Left colon (tissue), 2 donors: Measurements from ENCODE around the gene PTH2. TPM values are rescaled to one million over a fixed set of nuclear protein-coding genes. Genes with fewer than 3 reads are reported as not detected.

Experiments
- ATAC-seq: fragments of 200-7000 bp; cut with Tn5 transposase; one replicate; pipeline ENCODE4 v1.9.1; 2020; ENCODE audit warnings: mild to moderate bottlenecking, moderate library complexity
- DNase-seq, 2 donors: peaks; one replicate each; pipeline ENCODE4 v3.0.0-alpha.2; 2020
- intact Hi-C, 2 donors: fragments of 100-400 bp; cut with DNase I in 1 of 2; cut with micrococcal nuclease in 1 of 2; formaldehyde crosslinking; loops; one replicate each; pipeline versions ENCODE4 v1.11.2 to v1.14.0; 2022; cut with DNase I, micrococcal nuclease
- total RNA-seq, 2 donors: library from RNA; stranded (reverse); fragmentation: NEBNext Ultra II Directional; extraction: Animal tissue kit (Norgen Biotek cat#: 25700); gene quantifications; one replicate each; pipeline ENCODE4 v1.2.1, GENCODE V29; 2021
- donor health status: DM: no; HTN: no; CAD: no.
- donor health status: DM: yes; HTN: yes; CAD: no.

PTH2 gene
- total RNA-seq, 2 donors from 2014 or later = not detected

- ATAC-seq (no peak), DNase-seq (no peak)
- intact Hi-C loops = no loop called here
Observed at GRCh38 chr19:49421878-49422202, 1.4 kb downstream of the PTH2 start.

- intact Hi-C loops = no loop called here
- DNase-seq (peak in 1 of 2 donors; percentile 64), ATAC-seq (peak; percentile 86)
Observed at GRCh38 chr19:49421039-49421877, 2.0 kb downstream of the PTH2 start.

GRCh38 chr19:49420227-49420626 is 3.0 kb downstream of the PTH2 start:
- ATAC-seq (no peak), DNase-seq (no peak)
- intact Hi-C loops = no loop called here

DNA sequence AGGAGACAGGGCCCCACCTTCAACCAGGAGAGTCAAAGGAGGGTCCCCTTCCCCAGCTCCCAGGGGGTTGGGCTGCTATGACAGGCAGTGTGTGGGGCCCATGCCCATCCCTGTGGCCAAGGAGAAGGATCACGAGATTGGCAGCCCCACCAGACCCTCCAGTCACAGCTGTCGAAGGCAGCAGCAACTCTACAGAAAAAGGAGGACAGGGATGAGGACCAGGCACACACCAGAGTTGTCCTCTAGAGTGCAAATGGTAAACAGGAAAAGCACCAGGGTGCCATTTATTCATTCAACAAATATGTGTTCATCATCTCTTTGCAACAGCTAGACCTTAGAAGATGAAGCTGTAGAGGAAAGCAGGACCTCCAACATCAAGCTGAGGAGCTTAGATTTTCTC is 4.1 kb downstream of the PTH2 start:
- no peak for ATAC-seq
- no peak for DNase-seq
- intact Hi-C loops = no loop called here

- intact Hi-C loops = no loop called here
- DNase-seq (no peak), ATAC-seq (no peak)
Observed at GRCh38 chr19:49418511-49418910, 4.7 kb downstream of the PTH2 start.

DNA sequence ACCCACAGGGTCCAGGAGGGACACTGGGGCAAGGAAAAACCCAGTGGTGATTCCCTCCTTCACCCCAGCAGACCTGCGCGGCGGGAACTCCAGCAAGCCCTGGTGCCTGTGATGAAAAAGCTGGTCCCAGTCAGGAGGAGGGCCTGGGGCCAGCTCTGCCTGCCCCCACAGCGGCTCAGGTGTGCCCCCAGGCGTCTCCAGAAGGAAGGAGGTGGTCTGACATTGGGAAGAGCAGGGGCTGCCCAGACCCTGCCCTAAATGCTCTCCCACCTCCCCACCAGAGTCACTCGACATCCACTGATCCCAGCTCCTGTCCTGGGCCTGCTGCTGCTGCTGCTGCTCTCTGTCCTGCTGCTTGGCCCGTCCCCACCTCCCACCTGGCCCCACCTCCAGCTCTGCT is 6.2 kb downstream of the PTH2 start:
- ATAC-seq = no peak
- DNase-seq = no peak
- intact Hi-C loops = no loop called here

DNA sequence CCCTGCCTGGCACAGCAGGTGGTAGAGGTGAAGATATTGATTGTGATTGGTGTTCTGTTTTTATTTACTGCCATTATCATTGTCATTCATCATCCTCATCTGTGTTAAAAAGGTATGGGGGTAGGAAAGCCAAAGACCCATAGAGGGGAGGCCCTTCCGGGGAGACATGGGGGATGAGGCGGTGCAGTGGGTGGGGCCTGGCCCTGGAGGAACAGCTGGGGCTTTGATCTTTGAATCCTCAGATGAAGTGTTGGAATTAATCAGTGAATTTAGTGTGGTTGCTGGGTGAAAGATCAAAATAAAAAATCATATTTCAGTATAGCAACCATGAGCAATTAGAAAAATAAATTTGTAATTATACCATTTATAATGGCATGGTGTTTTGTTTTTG is 7.4 kb downstream of the PTH2 start:
- DNase-seq (no peak), ATAC-seq (no peak)
- intact Hi-C loops = no loop called here

- intact Hi-C loops = no loop called here
Observed at GRCh38 chr19:49415102-49415809, 8.0 kb downstream of the PTH2 start.

GRCh38 chr19:49414256-49414655 is 9.0 kb downstream of the PTH2 start:
- no peak for ATAC-seq
- no peak for DNase-seq
- intact Hi-C loops = no loop called here

More at GRCh38 chr19:49415102-49415809, 8.0 kb downstream of the PTH2 start:
- DNase-seq (no peak), ATAC-seq (no peak)

DNA sequence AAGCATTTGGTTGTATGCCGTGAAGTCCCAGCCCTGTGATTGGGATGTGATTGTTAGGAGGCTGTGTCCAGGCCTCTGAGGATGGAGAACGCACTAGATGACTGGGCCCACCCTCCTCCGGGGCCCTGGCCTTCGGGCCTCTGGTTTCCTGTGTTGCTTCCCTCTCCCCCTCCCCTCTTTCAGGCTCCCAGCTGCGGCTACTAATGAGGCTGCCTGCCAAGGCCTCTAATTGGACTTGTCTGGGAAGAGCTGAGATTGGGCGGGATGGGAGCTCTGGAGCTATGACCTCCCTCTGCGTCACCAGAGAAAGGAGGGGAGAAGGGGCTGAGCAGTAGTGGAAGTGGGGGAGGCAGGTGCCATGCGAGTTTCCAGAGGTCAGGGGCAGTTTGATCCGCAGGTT is 9.9 kb downstream of the PTH2 start:
- intact Hi-C loops = no loop called here
- no peak for DNase-seq
- ATAC-seq = no peak

DNA sequence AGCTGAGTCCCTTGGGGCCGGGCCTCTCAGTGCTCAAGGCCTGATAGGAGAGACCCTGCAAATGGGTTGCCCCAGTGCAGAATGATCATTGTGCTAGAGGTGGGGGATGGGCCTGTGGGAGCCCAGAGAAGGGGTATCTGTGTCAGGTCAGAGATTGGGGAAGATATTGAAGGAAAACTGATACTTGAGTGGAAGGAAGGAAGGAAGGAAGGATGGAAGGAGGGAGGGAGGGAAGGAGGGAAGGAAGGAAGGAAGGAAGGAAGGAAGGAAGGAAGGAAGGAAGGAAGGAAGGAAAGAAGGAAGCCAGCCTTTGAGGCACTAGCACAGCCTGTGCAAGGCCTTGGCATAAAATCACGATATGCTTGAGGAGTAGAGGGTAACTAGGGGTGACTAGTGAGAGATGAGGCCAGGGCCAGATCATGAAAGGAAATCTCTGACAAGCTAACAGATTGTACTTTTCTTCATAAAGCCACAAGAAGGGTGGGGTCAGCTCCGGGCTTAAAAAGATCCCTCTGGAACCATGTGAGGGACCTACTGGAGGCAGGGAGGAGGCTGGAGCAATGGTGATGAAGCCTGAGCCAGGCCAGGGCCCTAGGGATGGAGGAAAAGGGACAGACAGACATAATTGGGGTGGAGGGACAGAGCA is 11.4 kb downstream of the PTH2 start:
- DNase-seq (no peak), ATAC-seq (no peak)
- intact Hi-C loops = no loop called here

- peak; percentile 52 for ATAC-seq
- intact Hi-C loops = no loop called here
- no peak for DNase-seq
Observed at GRCh38 chr19:49409441-49410029, 13.7 kb downstream of the PTH2 start.

DNA sequence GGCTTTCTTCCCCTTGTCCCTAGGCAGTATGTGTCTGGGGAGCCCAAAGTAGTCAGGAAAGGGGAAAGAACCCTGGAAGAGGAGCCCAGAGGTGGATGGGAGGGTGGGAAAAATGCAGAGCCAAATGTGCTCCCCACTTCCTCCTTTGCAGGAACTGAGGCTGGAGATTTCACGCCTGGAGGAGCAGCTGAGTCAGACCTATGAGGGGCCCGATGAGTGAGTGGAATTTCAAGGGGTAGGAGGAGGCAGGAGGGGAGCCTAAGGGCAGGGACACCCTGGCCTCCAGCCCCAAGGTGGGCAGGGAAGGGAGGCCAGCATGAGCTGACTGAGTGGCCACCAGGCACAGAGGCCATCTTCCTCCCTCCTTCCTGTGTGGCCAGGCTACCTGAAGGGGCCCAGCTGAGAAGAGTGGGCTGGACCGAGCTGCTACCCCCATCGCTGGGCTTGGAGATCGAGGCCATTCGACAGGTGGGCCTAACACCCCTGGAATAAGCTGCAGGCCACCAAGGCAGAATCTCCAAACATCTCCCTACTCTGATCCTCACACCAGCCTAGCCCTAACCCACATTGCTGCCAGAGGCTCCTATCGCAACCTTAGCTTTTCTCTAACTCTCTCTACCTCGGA is 14.3 kb downstream of the PTH2 start:
- DNase-seq (no peak), ATAC-seq (no peak)
- intact Hi-C loops = no loop called here

GRCh38 chr19:49407482-49408015 is 15.7 kb downstream of the PTH2 start:
- DNase-seq (no peak), ATAC-seq (no peak)
- intact Hi-C loops = no loop called here

GRCh38 chr19:49407079-49407478 is 16.2 kb downstream of the PTH2 start:
- DNase-seq (no peak), ATAC-seq (no peak)
- intact Hi-C loops = no loop called here

DNA sequence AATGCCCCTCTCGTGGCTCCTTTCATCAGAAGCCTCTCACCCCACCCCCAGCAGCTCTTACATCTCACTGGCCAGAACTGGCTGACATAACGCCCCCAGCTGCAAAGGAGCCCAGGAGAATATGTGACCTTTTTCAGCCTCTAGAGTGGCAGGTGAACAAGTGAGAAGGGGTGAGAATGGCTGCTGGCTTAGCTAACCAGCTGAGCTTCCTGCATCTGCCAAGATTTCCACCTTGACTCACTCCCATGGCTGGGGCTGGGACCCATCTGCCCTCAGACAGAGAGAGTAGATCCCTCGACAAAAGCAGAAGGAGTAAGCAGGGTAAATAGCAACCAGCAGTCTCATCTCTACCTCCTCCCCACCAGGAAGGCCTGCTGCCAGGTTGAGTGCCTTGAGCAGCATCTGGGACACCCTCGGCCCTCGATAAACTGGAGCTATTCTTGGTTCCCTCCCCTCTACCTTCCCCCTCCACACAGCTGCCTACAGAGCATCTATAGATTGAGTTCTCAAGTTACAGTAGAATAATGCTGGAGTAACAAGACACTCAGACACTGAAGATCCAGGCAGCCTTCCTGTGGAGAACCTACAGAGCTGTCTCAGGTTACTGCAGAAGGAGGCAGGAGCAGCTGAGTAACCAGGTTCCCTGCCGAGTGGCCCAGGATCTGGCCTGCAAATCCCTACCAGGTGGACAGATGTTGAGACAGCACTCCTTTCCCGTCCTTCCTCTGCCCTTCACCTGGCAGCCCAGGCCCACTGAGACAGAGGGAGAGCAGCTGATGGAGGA is 19.6 kb downstream of the PTH2 start:
- intact Hi-C loops = no loop called here
- no peak for ATAC-seq

GRCh38 chr19:49400029-49400428 is 23.2 kb downstream of the PTH2 start:
- DNase-seq (no peak), ATAC-seq (no peak)
- intact Hi-C loops = no loop called here

More for the DNA sequence above, 19.6 kb downstream of the PTH2 start:
- no peak for DNase-seq

DNA sequence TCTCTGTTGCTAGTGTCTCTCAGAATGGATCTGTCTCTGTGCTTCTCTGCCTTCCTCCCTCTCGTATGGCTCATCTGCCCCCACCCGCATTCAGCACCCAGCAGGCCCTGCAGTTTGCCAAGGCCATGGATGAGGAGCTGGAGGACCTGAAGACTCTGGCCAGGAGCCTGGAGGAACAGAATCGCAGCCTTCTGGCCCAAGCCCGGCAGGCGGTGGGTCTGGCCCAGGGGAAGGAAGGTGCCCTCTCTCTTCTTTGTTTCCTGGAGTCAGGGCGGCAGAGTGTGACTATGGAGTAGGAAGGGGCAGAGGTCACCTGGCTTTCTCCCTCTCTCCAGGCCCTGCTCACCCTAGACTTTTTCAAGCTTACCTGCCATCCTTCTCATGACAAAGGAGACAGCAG is 24.3 kb downstream of the PTH2 start:
- DNase-seq (no peak), ATAC-seq (no peak)
- intact Hi-C loops = no loop called here
